ENCODE data around the gene PANX2.
"Not testable (repeated sequence)": the region's sequence is repeated elsewhere in the genome, so short reads cannot be mapped to it uniquely, and the experiment has no call there.

Gene PANX2

GRCh38 chr22:50170453-50171318 is at the start of gene PANX2:
Gene PANX2 (plus strand): TSS chr22:50170731. CDS start chr22:50170731, 0 bp downstream.
- in situ Hi-C loops (cut with MboI; ENCODE audit: low sequenced_read_pairs) = no loop called here

- in situ Hi-C loops (cut with MboI; ENCODE audit: low sequenced_read_pairs) = no loop called here
These were observed 49.3 kb upstream of the PANX2 start for GRCh38 chr22:50121202-50121740.

GRCh38 chr22:50123119-50123518 is 47.4 kb upstream of the PANX2 start:
- in situ Hi-C loops (cut with MboI; ENCODE audit: low sequenced_read_pairs) = no loop called here

GRCh38 chr22:50125029-50125428 is 45.5 kb upstream of the PANX2 start:
- in situ Hi-C loops (cut with MboI; ENCODE audit: low sequenced_read_pairs) = no loop called here

- in situ Hi-C loops (cut with MboI; ENCODE audit: low sequenced_read_pairs) = no loop called here
These were observed 41.3 kb upstream of the PANX2 start for GRCh38 chr22:50129121-50129736.

GRCh38 chr22:50131894-50132293 is 38.6 kb upstream of the PANX2 start:
- in situ Hi-C loops (cut with MboI; ENCODE audit: low sequenced_read_pairs) = no loop called here

- in situ Hi-C loops (cut with MboI; ENCODE audit: low sequenced_read_pairs) = no loop called here
These were observed 36.0 kb upstream of the PANX2 start for GRCh38 chr22:50134481-50134880.

GRCh38 chr22:50136581-50137015 is 33.9 kb upstream of the PANX2 start:
- in situ Hi-C loops (cut with MboI; ENCODE audit: low sequenced_read_pairs) = no loop called here

- in situ Hi-C loops (cut with MboI; ENCODE audit: low sequenced_read_pairs) = not testable (repeated sequence)
These were observed 33.3 kb upstream of the PANX2 start for GRCh38 chr22:50137277-50137676.

- in situ Hi-C loops (cut with MboI; ENCODE audit: low sequenced_read_pairs) = no loop called here
These were observed 32.5 kb upstream of the PANX2 start for GRCh38 chr22:50138041-50138440.

- in situ Hi-C loops (cut with MboI; ENCODE audit: low sequenced_read_pairs) = no loop called here
These were observed 31.5 kb upstream of the PANX2 start for GRCh38 chr22:50138988-50139387.

GRCh38 chr22:50139843-50140415 is 30.6 kb upstream of the PANX2 start:
- in situ Hi-C loops (cut with MboI; ENCODE audit: low sequenced_read_pairs) = no loop called here

GRCh38 chr22:50140615-50141014 is 29.9 kb upstream of the PANX2 start:
- in situ Hi-C loops (cut with MboI; ENCODE audit: low sequenced_read_pairs) = no loop called here

GRCh38 chr22:50141462-50141861 is 29.1 kb upstream of the PANX2 start:
- in situ Hi-C loops (cut with MboI; ENCODE audit: low sequenced_read_pairs) = no loop called here

GRCh38 chr22:50141891-50142363 is 28.6 kb upstream of the PANX2 start:
- in situ Hi-C loops (cut with MboI; ENCODE audit: low sequenced_read_pairs) = no loop called here

GRCh38 chr22:50143096-50143495 is 27.4 kb upstream of the PANX2 start:
- in situ Hi-C loops (cut with MboI; ENCODE audit: low sequenced_read_pairs) = no loop called here

- in situ Hi-C loops (cut with MboI; ENCODE audit: low sequenced_read_pairs) = no loop called here
These were observed 26.4 kb upstream of the PANX2 start for GRCh38 chr22:50144005-50144614.

- in situ Hi-C loops (cut with MboI; ENCODE audit: low sequenced_read_pairs) = no loop called here
These were observed 24.7 kb upstream of the PANX2 start for GRCh38 chr22:50145721-50146438.

- in situ Hi-C loops (cut with MboI; ENCODE audit: low sequenced_read_pairs) = no loop called here
These were observed 23.9 kb upstream of the PANX2 start for GRCh38 chr22:50146439-50147238.
